RPMI8226 (cell line): ENCODE data around the gene FCN2.

Experiments
- DNase-seq: peaks from one replicate; pipeline ENCODE4 v3.0.0-alpha.2; 2015

Gene FCN2

DNA sequence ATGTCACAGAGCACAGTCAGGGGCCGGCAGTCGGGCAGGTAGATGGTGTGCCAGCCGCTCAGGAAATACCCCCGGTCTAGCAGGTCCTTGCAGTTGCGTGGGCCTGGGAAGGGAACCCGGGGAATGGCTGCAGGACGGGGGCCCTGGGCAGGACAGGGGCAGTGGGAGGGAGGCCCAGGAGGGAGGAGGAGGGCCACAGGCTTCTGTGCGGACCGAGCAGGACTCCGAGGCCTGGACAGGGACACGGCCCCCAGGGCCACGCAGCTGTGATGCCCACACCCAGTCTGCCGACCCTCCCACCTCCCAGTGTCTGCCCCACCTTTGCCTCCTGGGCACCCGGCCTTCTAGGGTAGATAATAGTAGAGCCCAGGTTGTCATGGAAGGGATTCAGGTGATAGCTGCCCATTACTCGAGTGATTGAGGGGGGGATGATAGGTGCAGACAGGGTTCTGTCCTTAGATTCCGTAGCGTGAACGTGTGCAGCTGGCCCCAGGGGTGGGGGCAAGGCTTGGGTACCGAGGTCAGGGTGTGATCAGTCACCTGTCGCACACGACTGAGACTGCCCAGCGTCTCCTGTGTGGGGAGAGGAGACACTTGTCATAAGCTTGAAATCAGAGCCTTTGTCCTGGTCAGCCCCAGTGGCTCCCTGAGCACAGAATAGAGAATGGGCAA, 32.6 kb downstream of the FCN2 start:
- no peak for DNase-seq

DNA sequence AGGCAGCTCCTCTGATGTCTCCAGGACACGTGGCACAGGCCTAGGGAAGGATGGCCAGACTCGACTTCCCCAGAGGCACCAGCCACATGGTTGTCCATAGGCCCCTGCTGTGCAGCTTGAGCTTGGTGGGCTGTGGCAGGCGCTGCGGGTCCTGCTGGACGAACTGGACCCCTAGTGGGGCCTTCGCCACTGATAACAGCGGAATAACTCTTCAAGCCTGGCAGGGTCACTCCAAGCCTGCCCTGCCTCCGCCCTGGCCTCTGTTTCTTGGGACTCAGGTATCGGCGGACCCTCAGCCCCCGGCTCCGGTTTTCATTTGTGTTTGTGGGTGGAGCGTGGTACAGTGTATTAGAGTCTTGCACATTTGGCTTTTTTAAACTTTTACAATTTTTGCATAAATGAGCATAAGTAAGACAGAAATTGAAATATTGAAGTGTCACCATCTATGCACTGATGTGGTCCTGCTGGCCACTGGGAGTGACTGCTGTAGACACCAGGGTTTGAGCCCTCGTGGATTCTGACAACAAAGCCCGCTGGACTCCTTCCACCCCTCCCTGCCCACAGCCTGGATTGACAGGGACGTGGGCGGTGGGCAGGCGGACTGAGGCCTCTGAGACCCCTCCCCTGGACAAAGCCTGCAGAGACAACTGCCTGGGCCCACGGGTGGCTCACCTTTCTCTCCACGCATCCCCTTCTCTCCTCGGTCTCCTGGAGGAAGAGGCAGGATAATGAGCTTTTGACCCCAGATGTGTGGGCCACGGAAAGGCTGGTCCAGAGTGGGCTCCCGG, 33.3 kb downstream of the FCN2 start:
- DNase-seq, result no peak

DNA sequence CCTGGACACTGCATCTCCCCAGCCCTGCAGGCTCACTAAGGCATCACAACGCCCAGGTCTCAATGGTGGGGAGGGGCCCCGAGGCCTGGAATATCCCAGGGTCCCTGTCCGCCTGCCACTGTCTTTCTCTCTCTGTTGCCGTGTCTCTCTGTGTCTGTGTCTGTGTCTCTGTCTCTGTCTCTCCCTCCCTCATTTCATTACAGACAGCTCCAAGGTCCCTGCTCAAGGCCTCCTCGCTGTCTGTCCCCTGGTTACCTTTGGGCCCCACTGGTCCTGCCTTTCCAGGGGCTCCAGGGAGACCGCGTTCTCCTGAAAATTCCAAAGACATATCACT, 33.9 kb downstream of the FCN2 start:
- no peak for DNase-seq

DNA sequence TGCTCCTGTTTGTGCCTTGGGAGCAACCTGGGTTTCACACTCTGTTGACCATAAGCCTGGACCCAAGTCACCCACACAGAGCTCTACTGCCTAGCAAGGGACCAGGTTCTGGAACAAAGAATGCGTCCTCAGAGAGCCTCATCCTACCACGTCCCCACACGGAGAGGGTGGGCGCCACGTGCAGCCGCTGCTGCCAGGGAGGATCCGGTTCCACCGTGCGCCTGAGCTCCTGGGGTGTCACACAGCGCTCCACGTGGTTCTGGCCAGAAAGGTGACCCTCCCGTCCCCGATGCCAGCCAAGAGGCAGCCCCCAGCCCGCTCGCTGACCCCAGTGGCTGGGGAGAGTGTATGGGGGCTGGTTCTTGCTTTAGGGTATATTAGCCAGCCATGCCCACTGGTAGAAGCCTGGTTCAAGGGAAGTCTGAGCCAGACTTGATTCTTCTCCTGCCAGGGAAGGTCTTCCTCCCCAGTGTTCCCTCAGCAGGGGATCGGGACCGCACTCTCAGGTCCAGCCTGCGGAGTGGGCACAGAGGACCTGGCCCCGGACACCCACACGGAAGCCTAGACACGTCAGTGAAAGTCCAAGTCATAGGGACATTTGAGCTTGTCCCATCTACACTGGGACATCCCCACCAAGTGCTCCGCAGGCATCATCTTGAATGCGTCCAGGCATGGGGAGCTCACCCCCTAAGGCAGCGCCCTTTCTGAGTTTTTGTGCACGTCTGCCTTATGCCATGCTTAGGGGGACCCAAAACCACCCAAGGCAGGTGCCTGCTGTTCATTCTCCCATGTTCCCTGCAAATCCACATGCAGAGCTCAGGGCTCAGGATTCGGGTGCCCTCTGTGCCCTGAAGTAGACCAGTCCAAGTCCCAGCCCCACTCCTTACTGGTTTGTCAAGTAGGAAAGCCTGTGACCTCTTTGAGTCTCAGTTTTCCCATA, 34.7 kb downstream of the FCN2 start:
- no peak for DNase-seq

DNA sequence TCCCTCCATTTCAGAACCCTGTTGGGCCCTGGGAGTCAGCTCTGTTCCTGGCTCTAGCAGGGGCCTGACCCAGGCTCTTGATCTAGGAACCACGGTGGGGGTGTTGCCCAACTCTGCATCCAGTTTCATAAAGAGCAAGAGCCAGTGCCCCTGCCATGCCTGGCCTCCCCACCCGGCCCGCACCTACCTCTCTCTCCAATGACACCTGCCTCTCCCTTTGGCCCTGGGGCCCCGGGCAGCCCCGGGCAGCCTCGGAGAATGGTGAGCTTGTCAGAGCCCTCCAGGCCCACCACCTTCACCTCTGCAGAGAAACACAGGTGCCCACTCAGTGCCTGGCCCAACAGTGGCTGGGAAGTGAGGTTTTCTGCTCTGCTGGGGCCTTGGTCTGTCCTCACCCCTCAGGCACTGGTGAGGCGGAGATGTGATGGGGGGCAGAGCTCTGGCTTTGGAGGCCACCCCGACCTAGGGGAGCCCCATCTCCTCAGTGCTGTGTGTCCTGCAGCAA, 35.6 kb downstream of the FCN2 start:
- no peak for DNase-seq

DNA sequence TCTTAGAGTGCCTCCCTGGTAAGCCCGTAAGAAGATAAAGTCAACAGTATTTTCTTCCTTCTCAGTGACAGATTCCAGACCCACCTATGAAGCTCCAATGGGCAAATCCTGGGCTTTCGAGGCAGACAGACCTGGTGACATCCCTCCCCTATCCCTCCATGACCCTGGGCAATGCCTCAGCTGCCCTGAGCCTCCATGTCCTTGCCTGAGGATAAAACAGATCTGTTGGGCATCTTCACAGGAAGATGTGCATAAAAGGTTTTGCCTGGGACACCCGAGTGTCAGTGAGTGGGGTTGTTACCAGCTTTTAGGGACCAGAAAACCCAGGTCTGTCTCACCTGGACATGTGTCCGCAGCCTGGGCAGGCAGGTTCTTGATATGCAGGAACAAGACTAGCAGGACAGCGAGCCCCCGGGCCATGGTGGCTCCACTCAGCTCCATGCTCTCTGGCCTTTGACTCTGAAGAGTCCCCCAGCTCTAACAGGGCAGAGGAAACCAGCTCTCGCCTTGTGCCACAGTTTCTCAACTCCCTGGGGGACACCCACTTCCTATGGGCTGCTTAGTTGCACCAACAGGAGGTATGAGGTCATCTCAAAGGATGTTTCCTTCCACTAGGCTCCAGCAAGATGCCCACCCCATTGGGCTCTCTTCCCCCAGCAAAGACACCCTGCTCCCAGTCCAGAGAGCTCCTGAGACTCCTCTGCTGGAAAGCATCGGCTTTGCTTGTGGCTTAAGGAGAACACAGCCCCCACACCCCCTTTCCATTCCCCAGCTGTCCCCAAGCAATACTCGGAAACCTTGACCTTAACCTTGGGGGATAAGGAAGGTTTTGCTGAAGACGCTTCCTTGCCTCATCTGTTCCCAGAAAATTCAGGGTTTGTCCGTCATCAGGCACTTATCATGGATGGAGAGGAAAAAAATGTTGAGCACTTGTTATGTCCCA, 37.1 kb downstream of the FCN2 start, which contains the start of gene FCN1:
Gene FCN1 (minus strand): TSS at position 482 of the 943 bp plus-strand sequence. CDS start 41 bp downstream, at position 441.
- DNase-seq, result no peak

DNA sequence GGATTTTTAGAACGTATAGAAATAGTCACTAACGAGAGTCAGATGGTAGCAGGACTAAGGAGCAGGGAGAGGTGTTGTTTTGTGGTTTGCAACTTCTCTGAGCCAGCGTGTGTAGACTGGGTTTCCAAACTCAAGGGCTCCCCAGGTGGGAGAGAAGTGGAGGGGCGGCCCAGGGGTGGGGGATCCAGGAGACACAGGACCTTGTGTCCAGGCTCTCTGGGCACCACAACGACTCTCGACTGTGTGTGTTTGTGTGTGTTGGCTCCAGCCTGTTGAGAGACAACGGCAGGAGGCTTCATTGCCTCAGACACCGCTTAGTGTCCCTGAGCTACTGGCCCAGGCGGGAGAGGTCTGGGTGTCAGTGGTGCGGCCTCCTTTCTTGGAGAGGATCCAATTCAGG, 38.0 kb downstream of the FCN2 start:
- no peak for DNase-seq

DNA sequence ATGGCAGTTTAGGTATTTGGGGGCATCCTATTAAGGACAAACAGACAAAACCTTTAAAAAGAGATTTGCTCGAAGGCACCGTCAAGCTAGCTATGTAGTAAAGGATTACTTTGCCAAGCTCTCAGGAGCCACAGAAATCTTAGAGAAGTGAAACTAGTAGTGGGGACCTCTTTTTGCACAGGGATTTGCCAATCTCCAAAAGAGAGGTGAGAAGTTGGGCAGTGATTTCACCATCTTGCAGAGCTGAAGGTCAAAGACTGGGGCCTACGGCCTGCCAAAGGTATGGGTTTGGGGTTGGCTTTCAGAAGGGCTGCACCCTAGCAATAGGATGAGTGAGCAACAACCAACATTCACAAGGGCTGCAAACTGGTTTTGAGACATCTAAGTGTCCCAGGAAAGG, 38.7 kb downstream of the FCN2 start:
- peak; percentile 56 for DNase-seq

DNA sequence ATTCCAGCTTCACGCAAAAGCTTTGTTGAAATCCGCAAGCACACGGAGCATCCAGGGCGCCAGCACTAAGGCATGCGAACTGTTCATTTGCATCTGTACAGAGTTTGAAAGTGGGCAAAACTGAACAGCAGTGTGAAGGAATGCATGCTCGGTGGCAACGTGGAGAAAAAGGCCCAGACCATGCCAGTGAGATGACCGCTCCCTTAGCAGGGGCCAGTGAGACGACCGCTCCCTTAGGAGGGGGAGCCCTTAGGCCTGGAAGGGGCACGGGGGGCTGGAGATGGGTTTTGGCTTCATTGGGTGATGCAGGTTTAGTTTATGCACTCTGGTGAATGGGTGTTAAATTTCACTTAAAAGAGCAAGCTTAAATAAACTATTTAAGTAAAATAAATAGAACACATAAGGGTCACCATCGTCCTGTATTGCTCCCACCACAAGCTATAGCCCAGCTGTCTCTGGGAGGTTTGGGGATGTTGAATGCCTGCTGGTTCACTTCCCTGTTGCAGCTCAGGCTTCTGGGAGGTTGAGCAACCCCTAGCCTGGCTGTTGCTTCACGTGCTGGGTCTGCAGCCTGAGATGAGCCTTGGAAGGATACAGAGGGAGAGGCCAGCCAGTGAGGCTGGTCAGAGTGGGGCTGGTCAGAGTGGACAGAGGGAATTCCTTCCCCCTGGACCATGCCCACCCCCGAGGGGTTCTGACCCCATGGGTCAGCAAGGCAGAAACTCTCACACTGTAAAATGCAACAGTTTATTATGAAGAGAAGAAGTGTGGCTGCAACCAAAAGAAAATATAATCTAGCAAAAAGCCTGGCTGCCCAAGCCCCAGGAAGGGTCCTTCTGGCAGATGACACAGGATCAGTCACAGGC, 41.7 kb downstream of the FCN2 start:
- DNase-seq, result no peak

DNA sequence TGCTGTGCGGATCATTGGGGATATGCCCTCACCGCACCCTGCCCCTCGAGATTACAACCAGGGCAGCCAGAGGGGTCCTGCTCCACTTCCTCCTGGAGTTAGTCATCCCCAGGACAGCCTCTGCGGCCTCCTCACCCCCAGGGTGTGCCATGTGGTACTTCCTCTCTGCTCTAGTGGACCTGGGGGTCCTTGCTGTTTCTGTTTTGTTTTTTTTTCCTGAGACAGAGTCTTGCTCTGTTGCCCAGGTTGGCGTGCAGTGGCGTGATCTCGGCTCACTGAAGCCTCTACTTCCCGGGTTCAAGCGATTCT, 42.3 kb downstream of the FCN2 start:
- DNase-seq, result no peak

DNA sequence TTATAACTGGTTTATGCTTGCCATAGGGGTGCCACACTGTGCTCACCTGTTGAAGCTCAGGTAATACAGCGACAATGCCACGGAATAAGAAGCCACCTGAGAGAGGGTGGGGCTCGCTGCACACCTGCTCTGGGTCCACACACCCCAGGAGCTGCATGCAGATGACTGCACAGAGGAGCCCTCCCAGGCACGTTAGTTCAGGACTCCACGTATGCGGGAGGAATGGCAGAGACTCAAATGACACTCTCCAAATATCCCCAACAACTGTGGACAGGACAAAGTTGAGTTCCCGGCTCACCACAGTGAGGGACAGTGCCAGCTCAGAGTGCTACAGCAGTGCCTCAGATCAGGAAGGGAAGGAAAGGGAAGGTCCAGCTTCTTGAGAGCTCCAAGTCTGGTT, 42.9 kb downstream of the FCN2 start:
- no peak for DNase-seq

DNA sequence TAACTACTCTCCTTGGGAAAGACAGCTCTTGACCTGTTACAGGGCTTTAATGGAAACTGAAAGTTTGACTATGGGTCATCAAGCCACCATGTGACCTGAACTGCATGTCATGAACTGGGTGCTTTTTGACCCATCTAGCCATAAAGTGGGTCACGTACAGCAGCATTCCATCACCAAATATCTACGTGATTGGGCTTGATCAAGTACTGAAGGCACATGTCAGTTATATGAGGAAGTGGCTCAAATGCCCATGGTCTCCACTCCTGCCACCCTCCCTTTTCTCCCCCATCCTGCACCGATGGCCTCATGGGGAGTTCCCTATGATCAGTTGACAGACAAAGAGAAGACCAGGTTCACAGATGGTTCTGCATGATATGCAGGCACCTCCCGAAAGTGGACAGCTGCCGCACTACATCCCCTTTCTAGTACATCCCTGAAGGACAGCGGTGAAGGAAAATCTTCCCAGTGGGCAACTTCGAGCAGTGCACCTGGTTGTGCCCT, 44.5 kb downstream of the FCN2 start:
- peak; percentile 21 for DNase-seq

DNA sequence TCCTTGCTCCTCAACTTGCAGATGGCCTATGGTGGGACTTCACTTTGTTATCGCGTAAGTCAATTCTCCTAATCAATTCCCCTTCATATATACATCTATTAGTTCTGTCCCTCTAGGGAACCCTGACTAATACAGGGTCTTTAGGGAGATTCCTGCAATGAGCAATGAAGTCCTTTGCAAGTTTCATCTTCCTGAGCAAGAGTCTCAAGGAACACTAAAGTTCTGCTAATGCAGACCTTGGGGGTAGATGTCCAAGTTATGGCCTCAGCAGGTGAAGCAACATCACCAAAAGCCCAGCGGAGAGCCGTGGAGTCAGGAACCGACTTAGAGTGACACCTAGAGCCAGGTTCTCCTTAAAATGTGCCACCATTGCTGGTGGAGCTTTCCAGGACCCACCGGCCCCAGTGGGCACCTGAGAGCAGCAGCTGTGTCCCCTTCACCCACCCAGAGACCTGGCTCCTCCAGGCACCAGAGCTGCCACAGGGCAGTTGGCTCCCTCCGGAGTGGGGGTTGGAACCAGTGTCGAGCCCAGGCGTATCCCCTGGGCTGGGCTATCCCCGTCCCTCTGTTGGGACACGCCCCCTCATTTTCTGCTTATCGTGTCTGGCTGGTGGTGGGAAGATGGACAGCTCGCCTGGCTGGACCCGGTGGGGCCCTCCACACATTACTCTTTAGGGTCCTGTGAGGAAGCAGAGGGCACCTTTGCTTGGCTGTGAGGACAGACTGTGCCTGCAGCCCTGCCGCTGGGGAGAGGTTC, 48.0 kb downstream of the FCN2 start:
- no peak for DNase-seq

DNA sequence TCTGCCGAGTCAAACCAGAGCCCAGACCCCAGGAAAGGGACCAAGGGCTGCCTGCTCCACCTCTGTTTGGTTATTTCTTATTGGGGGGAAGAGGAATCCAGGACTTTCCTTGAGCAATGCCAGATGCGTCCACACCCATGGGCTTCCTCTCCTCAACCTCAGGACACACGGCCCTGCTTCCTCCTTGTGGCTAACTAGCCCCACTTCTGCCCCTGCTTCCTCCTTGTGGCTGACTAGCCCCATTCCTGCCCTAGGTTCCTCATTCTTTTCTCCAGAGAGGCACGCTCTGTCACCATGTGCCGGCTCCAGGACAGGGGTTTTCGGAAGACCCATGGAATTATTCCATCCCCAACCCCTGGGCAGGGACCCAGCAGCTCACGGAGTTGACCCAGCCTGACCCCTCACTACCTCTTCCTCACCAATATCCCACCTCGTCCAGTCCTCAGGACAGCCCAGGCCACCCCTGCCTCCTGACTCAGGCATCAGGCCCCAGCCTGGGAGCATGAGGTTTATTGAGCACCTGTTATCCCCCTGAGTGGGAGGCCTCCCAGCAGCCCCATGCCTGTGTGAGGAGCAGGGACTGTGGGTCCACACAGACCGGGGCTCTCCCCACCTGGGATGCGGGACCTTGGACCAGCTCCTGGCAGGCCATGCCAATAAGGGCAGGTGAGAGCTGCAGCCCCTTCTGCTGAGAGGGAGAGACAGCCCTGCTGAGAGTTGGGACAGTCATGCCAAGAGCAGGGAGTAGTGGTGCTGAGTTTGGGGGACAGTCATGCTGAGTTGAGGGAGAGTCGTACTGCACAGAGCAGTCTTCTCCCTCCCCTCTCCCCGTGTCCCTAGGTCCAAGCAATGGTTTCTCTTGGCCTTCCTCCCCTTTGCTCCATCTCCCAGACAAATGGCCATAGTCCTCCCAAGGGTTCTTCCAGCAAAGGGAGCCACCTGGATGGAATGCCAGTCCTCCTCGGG, 48.9 kb downstream of the FCN2 start:
- peak; percentile 39 for DNase-seq

DNA sequence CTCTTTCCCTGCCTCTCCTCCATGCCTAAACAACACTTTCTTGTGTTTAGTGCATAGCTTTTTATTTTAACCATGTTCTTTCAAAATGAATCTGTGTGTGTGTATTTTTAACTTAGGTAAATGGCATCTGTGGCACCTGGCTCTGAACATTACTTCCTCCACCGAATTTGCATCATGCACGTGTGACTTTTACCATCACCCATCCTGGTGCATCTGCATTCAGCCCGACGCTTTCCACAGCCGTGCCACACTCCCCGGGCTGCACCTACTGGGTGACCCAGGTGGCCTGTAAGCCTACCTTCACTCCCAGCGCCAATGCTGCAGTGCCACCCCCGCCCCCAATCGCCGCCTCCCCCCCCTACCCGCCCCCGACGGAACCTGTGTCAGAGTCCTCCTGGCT, 49.8 kb downstream of the FCN2 start:
- peak; percentile 93 for DNase-seq

DNA sequence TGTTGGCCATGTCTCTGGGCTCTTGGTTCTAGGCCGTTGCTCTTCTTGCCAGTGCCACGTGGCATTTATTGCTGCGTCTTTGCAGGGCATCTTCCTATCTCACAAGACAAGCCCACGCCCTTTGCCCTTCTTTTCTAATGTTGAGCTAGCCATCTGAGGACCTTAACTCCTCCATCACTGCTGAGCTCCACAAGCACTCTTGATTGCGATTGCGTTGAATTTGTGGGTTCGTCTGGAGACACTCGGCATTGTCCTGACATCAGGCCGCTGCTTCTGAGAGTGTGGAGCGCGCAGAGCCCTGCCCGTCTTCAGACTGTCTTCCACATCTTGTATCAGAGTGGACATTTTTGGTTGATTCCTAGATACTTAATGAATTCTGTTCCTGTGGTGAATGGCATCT, 51.6 kb downstream of the FCN2 start:
- DNase-seq, result no peak

DNA sequence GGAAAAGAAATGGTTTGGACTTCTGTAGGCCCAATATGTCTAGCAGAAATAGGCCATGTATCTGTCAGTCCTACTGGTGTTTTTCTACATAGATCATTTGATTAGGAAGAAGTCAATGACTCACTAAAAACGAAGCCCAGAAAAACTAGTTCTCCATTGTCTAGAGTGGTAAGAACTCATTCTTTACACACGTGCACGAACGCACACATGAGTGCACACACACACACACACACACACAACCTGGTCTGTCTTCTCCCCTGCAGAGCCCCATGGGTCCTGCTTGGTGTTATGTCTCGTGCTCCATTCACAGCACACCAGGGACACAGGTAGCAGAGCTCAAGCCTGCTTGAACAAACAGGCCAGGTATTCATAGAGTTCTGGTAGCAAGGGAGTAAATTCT, 52.0 kb downstream of the FCN2 start:
- DNase-seq, result no peak

DNA sequence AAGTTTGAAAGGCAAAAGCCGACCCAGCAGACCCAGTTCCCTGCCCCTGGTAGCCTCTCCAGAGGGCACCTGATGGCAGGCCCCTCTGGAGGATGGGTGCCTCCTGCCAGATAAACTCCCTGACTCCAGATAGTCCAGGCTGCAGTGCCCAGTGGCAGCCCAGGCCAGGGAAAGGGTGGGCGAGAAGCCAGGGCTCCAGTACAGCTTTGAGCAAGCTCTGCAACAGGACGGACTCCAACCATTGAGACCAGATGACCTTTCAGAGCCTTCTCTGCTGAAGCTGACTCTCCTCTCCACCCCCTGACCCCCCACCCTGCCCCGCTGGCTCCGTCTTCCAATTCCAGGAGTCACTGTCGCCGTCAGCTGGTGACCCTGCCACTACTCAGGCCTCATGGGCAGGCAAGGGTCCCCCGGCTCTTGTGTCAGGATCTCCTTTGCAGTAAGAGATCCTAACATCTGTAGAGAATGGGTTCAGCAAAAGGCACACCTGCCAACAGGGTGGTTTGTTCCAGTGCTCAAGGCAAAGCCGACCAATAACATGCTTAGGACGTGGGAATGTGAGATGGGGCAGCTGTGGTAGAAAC, 52.6 kb downstream of the FCN2 start:
- DNase-seq, result no peak
